HG02870 (cell line): ENCODE data around the gene MTG2.
A peak's percentile ranks its signal among the peaks of the same experiment; 100 is the strongest.
"Not testable (repeated sequence)": the region's sequence is repeated elsewhere in the genome, so short reads cannot be mapped to it uniquely, and the experiment has no call there.

Experiments
- ATAC-seq: cut with Tn5 transposase; IDR thresholded peaks from one replicate; pipeline ENCODE4 v1.9.1; 2021; ENCODE audit warnings: mild to moderate bottlenecking, moderate library complexity; ENCODE audit not compliant: unreplicated experiment

The MTG2 gene

GRCh38 chr20:62145688-62146018 is 37.2 kb upstream of the MTG2 start:
- no peak for ATAC-seq

GRCh38 chr20:62146019-62146755 is 36.6 kb upstream of the MTG2 start:
- ATAC-seq = no peak

- ATAC-seq = no peak
Observed at GRCh38 chr20:62147125-62147524, 35.7 kb upstream of the MTG2 start.

GRCh38 chr20:62147528-62147927 is 35.3 kb upstream of the MTG2 start:
- ATAC-seq = no peak

- ATAC-seq = not testable (repeated sequence)
Observed at GRCh38 chr20:62148383-62148782, 34.4 kb upstream of the MTG2 start.

- no peak for ATAC-seq
Observed at GRCh38 chr20:62148908-62149314, 33.9 kb upstream of the MTG2 start.

- no peak for ATAC-seq
Observed at GRCh38 chr20:62149532-62150309, 33.1 kb upstream of the MTG2 start.

GRCh38 chr20:62150310-62150575 is 32.6 kb upstream of the MTG2 start:
- no peak for ATAC-seq

- ATAC-seq = no peak
Observed at GRCh38 chr20:62151225-62151624, 31.6 kb upstream of the MTG2 start.

- ATAC-seq = no peak
Observed at GRCh38 chr20:62151835-62152364, 30.9 kb upstream of the MTG2 start.

GRCh38 chr20:62155428-62156253 is 27.2 kb upstream of the MTG2 start:
- ATAC-seq = no peak

GRCh38 chr20:62156254-62156556 is 26.6 kb upstream of the MTG2 start:
- ATAC-seq = no peak

GRCh38 chr20:62156592-62157386 is 26.0 kb upstream of the MTG2 start:
- ATAC-seq = peak; percentile 57

- no peak for ATAC-seq
Observed at GRCh38 chr20:62157387-62158087, 25.3 kb upstream of the MTG2 start.

- ATAC-seq = no peak
Observed at GRCh38 chr20:62158088-62158400, 24.8 kb upstream of the MTG2 start.

GRCh38 chr20:62158541-62158940 is 24.3 kb upstream of the MTG2 start:
- no peak for ATAC-seq

- no peak for ATAC-seq
Observed at GRCh38 chr20:62159052-62159451, 23.8 kb upstream of the MTG2 start.

- ATAC-seq = no peak
Observed at GRCh38 chr20:62159839-62160238, 23.0 kb upstream of the MTG2 start.

GRCh38 chr20:62160253-62160652 is 22.6 kb upstream of the MTG2 start:
- no peak for ATAC-seq

- ATAC-seq = no peak
Observed at GRCh38 chr20:62160876-62161275, 22.0 kb upstream of the MTG2 start.

- ATAC-seq = no peak
Observed at GRCh38 chr20:62161347-62161746, 21.5 kb upstream of the MTG2 start.
